GM19438 (cell line): ENCODE data around the gene SCG3.

Experiments used
- ATAC-seq: cut with Tn5 transposase; IDR thresholded peaks from one replicate; pipeline ENCODE4 v1.9.1; 2021; ENCODE audit warnings: low read depth; ENCODE audit not compliant: unreplicated experiment

Gene SCG3

GRCh38 chr15:51755790-51756189 lies 74.5 kb downstream of the SCG3 start:
- no peak for ATAC-seq

GRCh38 chr15:51756482-51756881 lies 75.2 kb downstream of the SCG3 start:
- ATAC-seq: no peak

DNA sequence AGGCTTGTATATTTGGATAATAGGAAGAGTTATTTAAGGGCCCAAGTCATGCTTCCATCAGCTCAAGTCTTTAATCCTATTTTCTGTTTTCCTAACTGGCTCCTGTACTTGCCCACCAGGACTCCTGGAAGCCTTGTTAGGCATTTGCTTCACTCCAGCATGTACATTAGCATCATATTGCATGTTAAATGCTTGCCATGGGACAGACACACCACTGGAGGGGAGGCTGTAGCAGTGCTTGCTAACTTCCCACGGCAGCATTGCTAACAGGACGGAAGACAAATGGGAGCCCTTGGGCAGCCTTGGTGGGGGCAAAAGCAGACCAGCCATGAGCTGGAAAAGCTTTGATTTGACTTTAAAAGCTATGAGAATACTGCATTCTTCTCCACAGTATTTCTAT lies 76.1 kb downstream of the SCG3 start:
- no peak for ATAC-seq

GRCh38 chr15:51758645-51759044 lies 77.3 kb downstream of the SCG3 start:
- ATAC-seq: no peak

DNA sequence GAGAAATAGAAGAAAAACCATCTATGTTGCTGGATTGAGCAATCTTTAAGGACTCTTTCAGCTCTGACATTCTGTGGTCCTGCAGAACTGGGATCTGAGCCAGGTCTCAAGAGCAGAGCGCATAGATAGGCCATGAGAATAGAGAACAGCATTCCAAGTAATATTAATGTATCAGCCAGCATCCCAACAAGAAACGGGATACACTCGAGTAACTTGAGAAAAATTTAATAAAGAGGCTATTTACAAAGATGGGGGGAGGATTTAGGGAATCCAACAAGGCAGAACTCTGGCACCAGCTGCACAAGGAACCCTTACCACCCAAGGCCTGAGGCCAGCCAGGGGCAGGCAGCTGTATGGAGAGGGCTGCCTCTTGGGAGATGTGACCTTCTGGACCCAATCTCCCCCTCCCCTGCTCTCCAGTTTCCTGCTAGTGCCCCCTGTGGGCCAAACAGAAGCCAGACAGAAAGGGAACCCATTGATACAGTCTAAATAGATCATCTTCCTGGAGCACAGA lies 78.3 kb downstream of the SCG3 start:
- ATAC-seq: no peak

DNA sequence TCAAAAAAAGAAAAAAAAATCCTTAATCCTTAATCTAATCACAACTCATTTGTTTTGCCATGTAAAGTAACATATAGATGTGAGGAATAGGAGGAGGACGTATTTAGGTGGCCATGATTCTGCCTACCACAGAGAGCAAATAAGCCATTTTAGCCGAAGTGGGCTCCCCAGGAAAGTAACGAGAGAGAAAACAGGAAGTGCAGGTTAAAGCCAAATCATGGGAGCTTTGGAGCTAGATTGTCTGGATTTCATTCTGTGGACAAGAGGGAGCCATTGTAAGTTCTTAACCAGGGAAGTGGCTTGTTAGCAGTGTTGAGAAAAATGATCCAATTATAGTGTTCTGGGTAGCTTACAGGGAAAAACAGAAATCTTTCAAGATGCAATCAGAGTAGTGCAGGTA lies 79.5 kb downstream of the SCG3 start:
- no peak for ATAC-seq

GRCh38 chr15:51765751-51766150 lies 84.4 kb downstream of the SCG3 start:
- no peak for ATAC-seq

- ATAC-seq: no peak
Observed at GRCh38 chr15:51766341-51766740, 85.0 kb downstream of the SCG3 start.

DNA sequence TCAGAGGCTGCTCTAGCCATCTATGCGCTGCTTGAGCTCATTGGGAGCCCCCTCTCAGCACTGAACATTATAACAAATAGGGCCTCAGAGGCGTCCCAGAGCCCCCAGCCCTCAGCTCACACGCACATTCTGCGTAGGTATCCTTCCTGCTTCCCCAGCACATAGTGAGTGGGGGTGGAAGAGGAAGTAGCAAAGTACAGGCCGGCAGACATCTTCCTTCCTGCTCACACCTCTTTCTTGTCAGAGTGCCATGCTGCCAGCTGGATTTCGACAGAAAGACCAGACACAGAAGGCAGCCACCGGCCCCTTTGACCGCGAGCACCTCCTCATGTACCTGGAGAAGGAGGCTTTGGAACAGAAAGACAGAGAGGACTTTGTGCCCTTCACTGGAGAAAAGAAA lies 86.7 kb downstream of the SCG3 start:
- no peak for ATAC-seq
